ENCODE measurements around the gene NOL4L. TPM values are rescaled to one million over a fixed set of nuclear protein-coding genes. Genes with fewer than 3 reads are reported as not detected.

NOL4L gene
- polyA plus RNA-seq, 2 of the 4 experiments (the other 2 are of a cell fraction) = 9.5 to 11.8 TPM

GRCh38 chr20:32602273-32602672 lies 17.1 kb upstream of the NOL4L start:
- 64% methylated on average over 10 of the region's 11 CpGs for WGBS (ENCODE audit: missing lambda C conversion rate)
- ChIA-PET POLR2A (no interaction called here), CTCF (no interaction called here)
- FAIRE-seq (no peak), ATAC-seq (no peak), DNase-seq (ENCODE audit: low read depth in 1 of 2, low spot score in 1 of 2) (no peak)
- no peak overlapping the region for H3K4me3 ChIP-seq
- H3K4me2 ChIP-seq = no peak overlapping the region
- TF ChIP-seq MYC (IDR thresholded peaks at IDR 0.05; ENCODE audit: borderline replicate concordance, low read length) = no peak
- TF ChIP-seq EHF (CRISPR knock-in tag; IDR thresholded peaks at IDR 0.05) = no peak
- no peak for TF ChIP-seq HOXB13 (CRISPR knock-in tag; IDR thresholded peaks at IDR 0.05; ENCODE audit: low read depth)
- no peak for TF ChIP-seq SREBF2 (IDR thresholded peaks at IDR 0.05)
- TF ChIP-seq MAFK (IDR thresholded peaks at IDR 0.05; ENCODE audit: partially characterized antibody) = no peak
- no peak for TF ChIP-seq CEBPB (IDR thresholded peaks at IDR 0.05)
- TF ChIP-seq ZFP36 (IDR thresholded peaks at IDR 0.05; ENCODE audit: borderline replicate concordance, partially characterized antibody) = no peak
- TF ChIP-seq USF2 (IDR thresholded peaks at IDR 0.05) = no peak
- no peak for TF ChIP-seq HOXA7 (CRISPR knock-in tag; IDR thresholded peaks at IDR 0.05)
- TF ChIP-seq, protein P1, sequence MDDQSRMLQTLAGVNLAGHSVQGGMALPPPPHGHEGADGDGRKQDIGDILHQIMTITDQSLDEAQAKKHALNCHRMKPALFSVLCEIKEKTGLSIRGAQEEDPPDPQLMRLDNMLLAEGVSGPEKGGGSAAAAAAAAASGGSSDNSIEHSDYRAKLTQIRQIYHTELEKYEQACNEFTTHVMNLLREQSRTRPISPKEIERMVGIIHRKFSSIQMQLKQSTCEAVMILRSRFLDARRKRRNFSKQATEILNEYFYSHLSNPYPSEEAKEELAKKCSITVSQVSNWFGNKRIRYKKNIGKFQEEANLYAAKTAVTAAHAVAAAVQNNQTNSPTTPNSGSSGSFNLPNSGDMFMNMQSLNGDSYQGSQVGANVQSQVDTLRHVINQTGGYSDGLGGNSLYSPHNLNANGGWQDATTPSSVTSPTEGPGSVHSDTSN (IDR thresholded peaks at IDR 0.05) = no peak
- TF ChIP-seq NPAS2 (CRISPR knock-in tag; IDR thresholded peaks at IDR 0.05; ENCODE audit: borderline replicate concordance) = no peak
- no peak for TF ChIP-seq REST (IDR thresholded peaks at IDR 0.05)
- TF ChIP-seq KDM5A (IDR thresholded peaks at IDR 0.05) = no peak
- no peak overlapping the region for H3K27ac ChIP-seq
- no peaks in the 10 kb centered on the region for H3K4me1 ChIP-seq
- H3K9me3 ChIP-seq = no peaks in the 10 kb centered on the region

GRCh38 chr20:32600681-32601237 lies 15.6 kb upstream of the NOL4L start:
- DNase-seq (ENCODE audit: low read depth in 1 of 2, low spot score in 1 of 2) (no peak), ATAC-seq (0 out of 6 replicates have a peak, but pooled peaks have one; percentile 12 to 14), FAIRE-seq (no peak)
- POLR2A ChIA-PET = no interaction called here
- no peak overlapping the region for H3K27ac ChIP-seq
- 64% methylated on average over 7 of the region's 7 CpGs for WGBS (ENCODE audit: missing lambda C conversion rate)
- no peaks in the 10 kb centered on the region for H3K9me3 ChIP-seq
- no peaks in the 10 kb centered on the region for H3K4me1 ChIP-seq
- no peak overlapping the region for H3K4me3 ChIP-seq
- CTCF ChIA-PET = interaction anchor here (1.0 to 1.2 kb wide), 2 partner anchors 77 to 80 kb away, joined by 3 to 5 read pairs; no protein-coding TSS in a partner anchor
- H3K4me2 ChIP-seq = no peak overlapping the region
- TF ChIP-seq BCL3 (IDR thresholded peaks at IDR 0.05) (no peak), MAZ (IDR thresholded peaks at IDR 0.05; ENCODE audit: borderline replicate concordance, low read depth, low read length) (no peak)
- TF ChIP-seq, protein P2, sequence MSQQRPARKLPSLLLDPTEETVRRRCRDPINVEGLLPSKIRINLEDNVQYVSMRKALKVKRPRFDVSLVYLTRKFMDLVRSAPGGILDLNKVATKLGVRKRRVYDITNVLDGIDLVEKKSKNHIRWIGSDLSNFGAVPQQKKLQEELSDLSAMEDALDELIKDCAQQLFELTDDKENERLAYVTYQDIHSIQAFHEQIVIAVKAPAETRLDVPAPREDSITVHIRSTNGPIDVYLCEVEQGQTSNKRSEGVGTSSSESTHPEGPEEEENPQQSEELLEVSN (IDR thresholded peaks at IDR 0.05; ENCODE audit: borderline replicate concordance, low read depth) = no peak
